NCI-H345 (cell line): Measurements from ENCODE around the gene LCOR.

Experiments
- DNase-seq: peaks from one replicate; lab custom pipeline; 2025; lab: John Stamatoyannopoulos, UW

The LCOR gene

GRCh38 chr10:96890172-96890513 is 58.0 kb downstream of the LCOR start:
- DNase-seq = no peak

- no peak for DNase-seq
These were observed 58.5 kb downstream of the LCOR start for GRCh38 chr10:96890580-96890979.

- no peak for DNase-seq
These were observed 59.7 kb downstream of the LCOR start for GRCh38 chr10:96891840-96892239.

- DNase-seq = no peak
These were observed 63.7 kb downstream of the LCOR start for GRCh38 chr10:96895662-96896424.

- DNase-seq = no peak
These were observed 64.9 kb downstream of the LCOR start for GRCh38 chr10:96896884-96897589.

GRCh38 chr10:96902117-96902516 is 70.0 kb downstream of the LCOR start:
- no peak for DNase-seq

- DNase-seq = no peak
These were observed 70.7 kb downstream of the LCOR start for GRCh38 chr10:96902731-96903358.

GRCh38 chr10:96904648-96905047 is 72.5 kb downstream of the LCOR start:
- no peak for DNase-seq

GRCh38 chr10:96906864-96907263 is 74.8 kb downstream of the LCOR start:
- no peak for DNase-seq

- peak; percentile 14 for DNase-seq
These were observed 78.6 kb downstream of the LCOR start for GRCh38 chr10:96910488-96911395.

- DNase-seq = no peak
These were observed 80.3 kb downstream of the LCOR start for GRCh38 chr10:96912405-96912804.

- DNase-seq = no peak
These were observed 81.8 kb downstream of the LCOR start for GRCh38 chr10:96913906-96914305.

- DNase-seq = no peak
These were observed 85.5 kb downstream of the LCOR start for GRCh38 chr10:96917628-96918027.

- DNase-seq = no peak
These were observed 86.3 kb downstream of the LCOR start for GRCh38 chr10:96918214-96919002.

GRCh38 chr10:96919785-96920430 is 87.8 kb downstream of the LCOR start:
- no peak for DNase-seq

GRCh38 chr10:96921655-96922054 is 89.6 kb downstream of the LCOR start:
- no peak for DNase-seq

GRCh38 chr10:96922978-96923948 is 91.2 kb downstream of the LCOR start:
- DNase-seq = no peak

GRCh38 chr10:96924861-96925260 is 92.8 kb downstream of the LCOR start:
- no peak for DNase-seq

- no peak for DNase-seq
These were observed 98.4 kb downstream of the LCOR start for GRCh38 chr10:96930469-96930868.

GRCh38 chr10:96935148-96935547 is 103.0 kb downstream of the LCOR start:
- no peak for DNase-seq
